GM19035 (cell line): ENCODE results near the gene SLC49A3.

Experiments used
- ATAC-seq: cut with Tn5 transposase; IDR thresholded peaks from one replicate; pipeline ENCODE4 v1.9.1; 2021; ENCODE audit not compliant: unreplicated experiment

SLC49A3 gene

GRCh38 chr4:634599-634985 lies 54.4 kb downstream of the SLC49A3 start:
- no peak for ATAC-seq

GRCh38 chr4:633976-634598 lies 54.9 kb downstream of the SLC49A3 start:
- no peak for ATAC-seq

GRCh38 chr4:633406-633805 lies 55.5 kb downstream of the SLC49A3 start:
- no peak for ATAC-seq

GRCh38 chr4:632926-633325 lies 56.0 kb downstream of the SLC49A3 start:
- no peak for ATAC-seq

GRCh38 chr4:632196-632790 lies 56.7 kb downstream of the SLC49A3 start:
- ATAC-seq = no peak
